ENCODE measurements around the gene P2RY10.

GRCh38 chrX:78950009-78950835, 5.0 kb downstream of the P2RY10 start:
- no peak for TF ChIP-seq POLR2A (IDR thresholded peaks at IDR 0.05)
- no peak for TF ChIP-seq POLR2AphosphoS5 (IDR thresholded peaks at IDR 0.05)
- TF ChIP-seq EP300 (IDR thresholded peaks at IDR 0.05): no peak
- no peak for TF ChIP-seq CTCF (IDR thresholded peaks at IDR 0.05)
